Activated CD4-positive, alpha-beta T cell treated with anti-CD3 and anti-CD28 coated beads, Interleukin-2, amount 50 U/mL, for 16 hours (primary cell): Measurements from ENCODE around the gene GAS2L1.

Experiments used
- DNase-seq: peaks from one replicate; pipeline ENCODE4 v3.0.0-alpha.2; 2020

GAS2L1 gene

GRCh38 chr22:29275819-29276565 lies 30.5 kb upstream of the GAS2L1 start:
- no peak for DNase-seq

- DNase-seq, result no peak
These were observed 28.5 kb upstream of the GAS2L1 start for GRCh38 chr22:29277927-29278326.

DNA sequence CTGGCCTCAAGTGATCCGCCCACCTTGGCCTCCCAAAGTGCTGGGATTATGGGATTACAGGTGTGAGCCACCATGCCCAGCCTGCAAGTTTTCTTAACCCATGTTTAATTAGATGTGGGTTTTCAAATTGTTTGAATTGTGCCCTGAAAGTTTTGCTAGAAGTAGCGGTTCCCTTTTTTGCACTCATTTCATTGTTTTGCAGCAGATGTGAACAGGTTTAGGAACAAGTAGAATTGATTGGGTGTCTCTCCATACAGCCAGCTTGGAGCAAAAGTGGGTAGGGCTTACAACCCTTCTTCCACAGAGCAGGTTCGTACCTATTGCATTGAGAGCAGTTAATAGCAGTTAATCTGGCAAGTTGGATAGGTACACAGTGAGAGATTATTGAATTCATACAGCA lies 22.3 kb upstream of the GAS2L1 start:
- no peak for DNase-seq

DNA sequence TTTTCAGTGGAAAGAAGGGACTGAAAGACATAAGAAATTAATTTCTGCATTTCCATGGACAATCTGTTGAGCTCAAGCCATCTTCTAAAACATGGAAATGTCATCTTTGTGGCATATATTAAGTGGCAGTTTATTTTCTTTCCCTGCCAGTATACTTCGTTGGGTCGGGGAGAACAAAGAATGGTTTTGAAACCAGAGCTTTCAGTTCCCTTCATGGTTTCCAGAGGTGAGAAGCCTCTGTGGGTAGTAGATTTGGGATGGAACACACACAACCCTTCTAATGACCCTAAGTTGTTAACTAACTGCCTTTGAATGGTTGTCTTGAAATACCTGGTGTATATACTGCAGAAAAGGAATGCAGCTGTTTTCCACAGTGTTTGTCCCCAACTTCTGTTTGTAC lies 17.6 kb upstream of the GAS2L1 start:
- no peak for DNase-seq

- DNase-seq, result no peak
These were observed 16.4 kb upstream of the GAS2L1 start for GRCh38 chr22:29290061-29290460.

- no peak for DNase-seq
These were observed 15.2 kb upstream of the GAS2L1 start for GRCh38 chr22:29291215-29291614.

GRCh38 chr22:29292379-29292778 lies 14.1 kb upstream of the GAS2L1 start:
- DNase-seq, result no peak

DNA sequence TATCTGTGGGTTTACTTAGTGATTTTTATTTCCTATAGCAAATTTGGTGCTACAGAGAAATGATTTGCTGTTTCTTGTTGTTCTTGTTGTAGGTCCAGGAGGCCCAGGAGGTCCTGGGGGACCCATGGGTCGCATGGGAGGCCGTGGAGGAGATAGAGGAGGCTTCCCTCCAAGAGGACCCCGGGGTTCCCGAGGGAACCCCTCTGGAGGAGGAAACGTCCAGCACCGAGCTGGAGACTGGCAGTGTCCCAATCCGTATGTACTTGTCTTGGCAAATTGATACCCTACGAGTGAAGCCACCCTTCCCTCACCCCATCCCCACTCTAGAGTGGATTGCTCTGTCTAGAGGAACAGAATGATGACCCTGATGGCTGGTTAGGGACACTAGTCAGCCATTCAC lies 7.8 kb upstream of the GAS2L1 start:
- no peak for DNase-seq

DNA sequence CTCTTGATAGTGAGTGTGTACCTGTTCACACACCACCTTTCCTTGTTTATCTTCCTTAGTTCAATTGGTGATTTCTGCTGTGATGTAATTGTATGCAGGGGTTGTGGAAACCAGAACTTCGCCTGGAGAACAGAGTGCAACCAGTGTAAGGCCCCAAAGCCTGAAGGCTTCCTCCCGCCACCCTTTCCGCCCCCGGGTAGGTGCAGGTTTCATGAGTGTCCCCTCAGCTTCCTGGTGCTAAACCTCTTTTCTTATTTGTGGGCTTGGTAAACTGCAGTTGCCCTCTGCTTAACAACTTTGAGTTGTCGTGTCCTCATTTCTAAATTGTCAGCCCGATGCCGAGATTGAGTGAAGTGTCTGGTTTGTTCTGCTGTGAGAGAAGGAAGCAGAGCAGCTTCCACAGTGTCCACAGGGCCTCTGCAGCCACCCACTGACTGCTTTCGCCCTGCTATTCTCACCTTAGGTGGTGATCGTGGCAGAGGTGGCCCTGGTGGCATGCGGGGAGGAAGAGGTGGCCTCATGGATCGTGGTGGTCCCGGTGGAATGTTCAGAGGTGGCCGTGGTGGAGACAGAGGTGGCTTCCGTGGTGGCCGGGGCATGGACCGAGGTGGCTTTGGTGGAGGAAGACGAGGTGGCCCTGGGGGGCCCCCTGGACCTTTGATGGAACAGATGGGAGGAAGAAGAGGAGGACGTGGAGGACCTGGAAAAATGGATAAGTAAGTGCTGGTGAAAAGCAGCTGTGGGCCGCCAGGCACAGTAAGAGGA lies 7.1 kb upstream of the GAS2L1 start:
- no peak for DNase-seq

DNA sequence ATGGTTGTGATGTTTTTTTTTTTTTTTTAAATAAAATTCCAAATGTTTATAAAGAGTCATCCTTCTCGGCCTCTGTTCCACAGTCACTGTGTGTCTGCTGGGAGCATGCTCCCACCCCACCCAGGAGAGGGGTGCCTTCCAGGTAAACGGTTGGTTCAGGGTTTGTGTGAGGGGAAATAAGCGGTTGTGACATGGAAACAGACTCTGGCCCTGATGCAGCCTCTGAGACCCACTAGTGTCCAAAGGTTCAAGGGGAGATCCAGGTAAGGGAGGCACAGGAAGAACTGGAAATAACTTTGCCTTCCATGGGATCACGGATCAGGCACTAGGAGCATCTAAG lies 6.0 kb upstream of the GAS2L1 start:
- DNase-seq, result no peak

- no peak for DNase-seq
These were observed 5.4 kb upstream of the GAS2L1 start for GRCh38 chr22:29300807-29301601.

DNA sequence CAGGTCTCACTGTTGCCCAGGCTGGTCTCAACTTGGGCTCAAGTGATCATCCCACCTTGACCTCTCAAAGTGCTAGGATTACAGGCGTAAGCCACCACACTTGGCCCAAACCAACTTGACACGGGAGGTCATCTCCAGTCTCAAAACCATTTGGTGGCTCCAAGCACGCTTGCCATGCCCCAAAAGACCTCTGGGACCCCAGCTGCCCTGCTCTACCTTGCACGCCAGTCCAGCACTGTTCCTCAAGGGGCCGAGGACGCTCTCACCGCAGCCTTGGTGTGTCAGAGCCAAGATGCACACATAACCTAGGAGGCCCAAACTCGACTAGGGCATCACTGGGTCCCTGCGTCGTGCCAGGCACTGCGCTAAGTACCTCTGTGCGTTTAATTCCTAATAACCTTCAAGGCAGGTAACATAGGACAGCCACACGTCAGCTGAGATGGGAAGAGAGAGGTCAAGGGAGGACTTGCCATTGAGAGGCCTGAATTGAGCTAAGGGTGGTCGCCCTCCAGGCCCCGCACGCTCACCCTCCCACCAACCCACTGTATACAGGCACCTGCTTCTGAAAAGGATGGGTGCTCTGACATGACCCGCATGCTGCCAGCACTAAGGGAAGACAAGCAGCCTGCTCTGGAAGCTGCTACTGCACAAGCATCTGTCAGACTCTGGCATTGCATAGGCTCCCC lies 4.6 kb upstream of the GAS2L1 start:
- no peak for DNase-seq

DNA sequence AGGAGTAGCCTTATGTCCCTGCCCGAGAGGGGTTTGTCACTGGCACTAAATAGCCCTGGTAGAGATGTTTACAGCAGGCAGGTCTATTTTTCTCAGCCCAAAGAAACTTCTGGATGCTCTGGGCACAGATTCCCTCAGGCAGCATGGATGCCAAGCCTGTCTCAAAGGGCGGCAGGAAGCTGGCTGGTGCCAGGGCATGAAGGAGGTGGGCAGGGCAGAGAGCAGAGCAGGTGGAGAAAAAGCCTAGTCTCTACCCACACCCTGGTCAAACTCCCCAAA lies 4.1 kb upstream of the GAS2L1 start:
- no peak for DNase-seq

GRCh38 chr22:29302681-29303465 lies 3.6 kb upstream of the GAS2L1 start:
- DNase-seq, result no peak

GRCh38 chr22:29305836-29306174 lies 645 bp upstream of the GAS2L1 start:
- no peak for DNase-seq

DNA sequence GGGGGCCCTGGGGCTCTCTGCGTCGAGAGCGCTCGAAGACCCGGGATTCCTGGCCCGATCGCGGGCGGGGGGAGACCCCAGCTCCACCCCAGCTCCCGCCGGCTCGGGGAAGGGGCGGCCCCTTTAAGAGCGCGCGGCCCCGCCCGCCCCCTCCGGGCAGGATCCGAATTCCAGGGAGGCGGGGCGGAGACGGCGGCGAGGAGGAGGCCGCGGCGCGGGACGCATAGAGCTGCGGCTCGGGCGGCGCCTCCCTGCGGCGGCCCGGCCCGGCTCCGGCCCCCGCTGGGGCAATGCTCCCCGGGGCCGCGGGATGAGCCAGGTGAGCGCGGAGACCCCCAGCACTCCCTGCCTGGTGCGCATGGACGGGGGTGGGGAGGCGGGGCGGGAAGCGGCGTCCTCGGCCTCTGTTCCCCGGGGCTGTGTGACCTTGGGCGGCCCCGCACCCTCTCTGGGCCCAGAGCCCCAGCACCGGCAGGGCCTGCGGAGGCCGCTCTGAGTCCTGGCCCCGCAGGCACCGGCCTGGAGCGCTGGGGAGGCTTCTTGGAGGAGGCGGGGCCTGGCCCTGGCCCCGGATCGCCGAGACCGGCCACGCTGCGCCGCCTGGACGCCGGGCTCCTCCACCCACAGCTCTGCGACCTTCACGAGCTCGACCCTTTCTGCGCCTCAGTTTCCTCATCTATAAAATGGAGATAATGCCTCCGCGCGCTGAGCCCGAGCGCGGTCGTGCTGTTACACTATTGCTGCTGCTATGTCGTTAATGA lies 565 bp downstream of the GAS2L1 start:
- no peak for DNase-seq

- no peak for DNase-seq
These were observed 1.2 kb downstream of the GAS2L1 start for GRCh38 chr22:29307596-29308147.

DNA sequence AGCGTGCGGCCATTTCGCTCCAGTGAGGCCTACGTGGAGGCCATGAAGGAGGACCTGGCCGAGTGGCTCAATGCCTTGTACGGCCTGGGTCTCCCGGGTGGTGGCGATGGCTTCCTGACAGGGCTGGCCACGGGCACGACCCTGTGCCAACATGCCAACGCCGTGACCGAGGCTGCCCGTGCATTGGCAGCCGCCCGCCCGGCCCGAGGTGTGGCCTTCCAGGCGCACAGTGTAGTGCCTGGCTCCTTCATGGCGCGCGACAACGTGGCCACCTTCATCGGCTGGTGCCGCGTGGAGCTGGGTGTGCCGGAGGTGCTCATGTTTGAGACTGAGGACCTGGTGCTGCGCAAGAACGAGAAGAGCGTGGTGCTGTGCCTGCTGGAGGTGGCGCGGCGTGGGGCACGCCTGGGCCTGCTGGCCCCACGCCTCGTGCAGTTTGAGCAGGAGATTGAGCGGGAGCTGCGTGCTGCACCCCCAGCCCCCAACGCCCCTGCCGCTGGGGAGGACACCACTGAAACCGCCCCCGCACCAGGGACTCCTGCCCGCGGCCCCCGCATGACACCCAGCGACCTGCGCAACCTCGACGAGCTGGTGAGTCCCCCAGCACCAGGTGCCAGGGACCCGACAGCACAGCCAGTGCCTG lies 1.8 kb downstream of the GAS2L1 start:
- DNase-seq, result no peak

- DNase-seq, result peak; percentile 44
These were observed 2.4 kb downstream of the GAS2L1 start for GRCh38 chr22:29308791-29309262.

DNA sequence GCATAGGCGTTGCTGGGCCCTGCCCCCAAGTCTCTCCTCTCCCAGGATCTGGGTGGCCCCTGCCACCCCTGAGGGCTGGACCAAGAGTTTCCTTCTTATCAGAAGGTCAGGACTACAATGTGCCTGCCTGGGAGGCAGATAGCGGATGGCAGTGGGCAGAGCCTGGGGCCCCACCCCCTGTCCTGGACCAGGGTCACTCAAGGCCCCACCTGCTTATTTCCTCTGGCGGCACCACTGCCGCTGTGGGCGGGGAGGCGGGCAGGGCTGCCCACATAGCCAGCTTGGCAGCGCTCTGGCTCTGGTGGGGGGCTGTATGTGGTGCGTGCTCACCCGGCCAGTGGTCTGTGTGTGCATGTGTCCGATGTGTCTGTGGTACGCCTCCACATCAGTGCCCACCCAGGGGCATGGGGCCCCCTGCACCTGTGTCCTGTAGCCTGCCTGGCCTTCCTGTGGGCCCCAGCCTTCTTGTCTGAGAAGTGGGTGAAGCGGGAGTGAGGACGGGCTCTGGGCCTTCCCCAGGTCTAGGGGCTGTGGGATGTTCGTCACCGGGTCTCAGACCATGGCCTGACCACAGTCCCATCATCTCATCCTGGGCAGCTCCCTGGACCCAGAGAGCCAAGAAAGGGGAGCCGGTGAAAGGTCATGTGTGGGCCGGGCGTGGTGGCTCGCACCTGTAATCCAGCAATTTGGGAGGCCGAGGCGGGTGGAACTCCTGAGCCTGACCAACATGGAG lies 3.0 kb downstream of the GAS2L1 start:
- DNase-seq, result no peak
